Mucosa of stomach (tissue), 1 donor: Measurements from ENCODE around the gene RANBP9.

ENCODE experiments used
- H3K27me3 ChIP-seq: one replicate; pipeline ENCODE4 v1.7.0; 2013; ENCODE audit warnings: mild to moderate bottlenecking, low read length; ENCODE audit not compliant: control insufficient read depth, insufficient read depth
- H3K36me3 ChIP-seq: one replicate; pipeline ENCODE4 v1.7.0; 2013; ENCODE audit warnings: low read length; ENCODE audit not compliant: control insufficient read depth, insufficient read depth
- H3K4me1 ChIP-seq: one replicate; pipeline ENCODE4 v1.7.0; 2013; ENCODE audit warnings: mild to moderate bottlenecking, low read length; ENCODE audit not compliant: control insufficient read depth, insufficient read depth
- H3K4me3 ChIP-seq: one replicate; pipeline ENCODE4 v1.7.0; 2013; ENCODE audit warnings: low read length
- H3K9ac ChIP-seq: one replicate; pipeline ENCODE4 v1.7.0; 2013; ENCODE audit warnings: mild to moderate bottlenecking, low read length, moderate library complexity
- H3K9me3 ChIP-seq: one replicate; pipeline ENCODE4 v1.7.0; 2013; ENCODE audit warnings: mild to moderate bottlenecking, low read length, moderate library complexity; ENCODE audit not compliant: control insufficient read depth
- donor health status: Pancreatic carcinoma.

RANBP9 gene

GRCh38 chr6:13725570-13725969 lies 13.9 kb upstream of the RANBP9 start:
- Histone ChIP-seq H3K4me3 (no peak overlapping the region), H3K9me3 (no peaks in the 10 kb centered on the region), H3K4me1 (peaks cover 35% of the 10 kb centered on the region), H3K27me3 (no peaks in the 10 kb centered on the region), H3K9ac (no peak overlapping the region), H3K36me3 (no peaks in the 10 kb centered on the region)

GRCh38 chr6:13725052-13725451 lies 13.4 kb upstream of the RANBP9 start:
- no peaks in the 10 kb centered on the region for H3K27me3 ChIP-seq
- no peak overlapping the region for H3K4me3 ChIP-seq
- no peaks in the 10 kb centered on the region for H3K36me3 ChIP-seq
- no peaks in the 10 kb centered on the region for H3K9me3 ChIP-seq
- H3K9ac ChIP-seq: no peak overlapping the region
- H3K4me1 ChIP-seq: peaks cover 35% of the 10 kb centered on the region

GRCh38 chr6:13724182-13724581 lies 12.5 kb upstream of the RANBP9 start:
- H3K27me3 ChIP-seq: no peaks in the 10 kb centered on the region
- H3K9ac ChIP-seq: no peak overlapping the region
- H3K4me1 ChIP-seq: peaks cover 35% of the 10 kb centered on the region
- no peak overlapping the region for H3K4me3 ChIP-seq
- no peaks in the 10 kb centered on the region for H3K9me3 ChIP-seq
- no peaks in the 10 kb centered on the region for H3K36me3 ChIP-seq

- Histone ChIP-seq H3K9ac (no peak overlapping the region), H3K4me1 (peaks cover 35% of the 10 kb centered on the region), H3K36me3 (no peaks in the 10 kb centered on the region), H3K27me3 (no peaks in the 10 kb centered on the region), H3K9me3 (no peaks in the 10 kb centered on the region), H3K4me3 (no peak overlapping the region)
Measured at GRCh38 chr6:13722880-13723279, 11.2 kb upstream of the RANBP9 start.

GRCh38 chr6:13718123-13718458 lies 6.5 kb upstream of the RANBP9 start:
- Histone ChIP-seq H3K36me3 (no peaks in the 10 kb centered on the region), H3K4me3 (no peak overlapping the region), H3K9ac (no peak overlapping the region), H3K4me1 (peaks cover 9% of the 10 kb centered on the region), H3K9me3 (no peaks in the 10 kb centered on the region), H3K27me3 (no peaks in the 10 kb centered on the region)

- Histone ChIP-seq H3K36me3 (no peaks in the 10 kb centered on the region), H3K4me1 (no peaks in the 10 kb centered on the region), H3K27me3 (no peaks in the 10 kb centered on the region), H3K9ac (no peak overlapping the region), H3K9me3 (no peaks in the 10 kb centered on the region), H3K4me3 (no peak overlapping the region)
Measured at GRCh38 chr6:13716955-13717295, 5.3 kb upstream of the RANBP9 start.

- Histone ChIP-seq H3K9ac (no peak overlapping the region), H3K4me1 (no peaks in the 10 kb centered on the region), H3K4me3 (no peak overlapping the region), H3K36me3 (no peaks in the 10 kb centered on the region), H3K27me3 (no peaks in the 10 kb centered on the region), H3K9me3 (no peaks in the 10 kb centered on the region)
Measured at GRCh38 chr6:13716225-13716954, 4.8 kb upstream of the RANBP9 start.

- Histone ChIP-seq H3K9ac (no peak overlapping the region), H3K9me3 (no peaks in the 10 kb centered on the region), H3K4me3 (no peak overlapping the region), H3K36me3 (no peaks in the 10 kb centered on the region), H3K27me3 (no peaks in the 10 kb centered on the region), H3K4me1 (no peaks in the 10 kb centered on the region)
Measured at GRCh38 chr6:13715444-13715883, 3.8 kb upstream of the RANBP9 start.

- no peaks in the 10 kb centered on the region for H3K9me3 ChIP-seq
- no peaks in the 10 kb centered on the region for H3K36me3 ChIP-seq
- H3K4me1 ChIP-seq: peaks cover 11% of the 10 kb centered on the region
- no peaks in the 10 kb centered on the region for H3K27me3 ChIP-seq
- peak overlapping the region; percentile 74 for H3K9ac ChIP-seq
- peak overlapping the region; percentile 51 for H3K4me3 ChIP-seq
Measured at GRCh38 chr6:13712599-13712898, 914 bp upstream of the RANBP9 start.

- Histone ChIP-seq H3K9me3 (no peaks in the 10 kb centered on the region), H3K36me3 (no peaks in the 10 kb centered on the region), H3K4me1 (peaks cover 11% of the 10 kb centered on the region), H3K4me3 (no peak overlapping the region), H3K27me3 (no peaks in the 10 kb centered on the region), H3K9ac (peak overlapping the region; percentile 55)
Measured at GRCh38 chr6:13711324-13711732, 307 bp downstream of the RANBP9 start.

GRCh38 chr6:13710552-13711323 lies 897 bp downstream of the RANBP9 start:
- Histone ChIP-seq H3K4me1 (peaks cover 11% of the 10 kb centered on the region), H3K9me3 (no peaks in the 10 kb centered on the region)

GRCh38 chr6:13709689-13710551 lies 1.7 kb downstream of the RANBP9 start:
- H3K27me3 ChIP-seq: no peaks in the 10 kb centered on the region
- H3K4me3 ChIP-seq: peak overlapping the region; percentile 81
- peak overlapping the region; percentile 90 for H3K9ac ChIP-seq
- H3K36me3 ChIP-seq: no peaks in the 10 kb centered on the region
- H3K4me1 ChIP-seq: peaks cover 11% of the 10 kb centered on the region
- no peaks in the 10 kb centered on the region for H3K9me3 ChIP-seq

More at GRCh38 chr6:13710552-13711323, 897 bp downstream of the RANBP9 start:
- Histone ChIP-seq H3K4me3 (peak overlapping the region; percentile 81), H3K36me3 (no peaks in the 10 kb centered on the region), H3K27me3 (no peaks in the 10 kb centered on the region), H3K9ac (peak overlapping the region; percentile 90)
